ENCODE results near the gene MCOLN2. TPM values are rescaled to one million over a fixed set of nuclear protein-coding genes. Genes with fewer than 3 reads are reported as not detected.

The MCOLN2 gene
- total and polyA plus RNA-seq, 2 of the 8 experiments (the other 6 are each of a cell fraction or from before 2014, with no cell fraction given): 1.7 to 6.1 TPM

- ChIA-PET POLR2A (ENCODE audit: partially characterized antibody) (interaction anchor here (0.6 to 1.5 kb wide), 2 partner anchors 7 to 230 kb away, joined by 3 read pairs; no protein-coding TSS in a partner anchor), CTCF (ENCODE audit: partially characterized antibody) (interaction anchor here (1.0 to 1.6 kb wide), 8 partner anchors 10 to 103 kb away, joined by 3 to 8 read pairs (median 4); no protein-coding TSS in a partner anchor)
- H2BK15ac ChIP-seq (ENCODE audit: low read length): no peak overlapping the region
- no peak overlapping the region for H4K8ac ChIP-seq (ENCODE audit: extremely low read depth, insufficient read depth, low read length)
- peaks cover 4% of the 10 kb centered on the region; the same call in 1 of the 2 replicates for H3K79me1 ChIP-seq (ENCODE audit: low read depth, low read length)
- H3K14ac ChIP-seq (ENCODE audit: insufficient read length): no peak overlapping the region
- no peak overlapping the region for H3K4me2 ChIP-seq (ENCODE audit: insufficient read depth in 1 of 2, low read depth in 2 of 2, low read length in 2 of 2)
- no peak overlapping the region for H2AK5ac ChIP-seq (ENCODE audit: low read depth, low read length)
- DNase-seq (ENCODE audit: low read depth in 1 of 2, low spot score in 2 of 2): no peak
- peaks cover 0 to 7% (median 3%) of the 10 kb centered on the region in 4 experiments; a peak in 3 of 8 replicates for H3K36me3 ChIP-seq (ENCODE audit: control insufficient read depth in 2 of 4, insufficient read depth in 4 of 4, low read length in 3 of 4)
- H3K9me3 ChIP-seq (ENCODE audit: insufficient read depth in 2 of 2, low read depth in 1 of 2, low read length in 1 of 2): peaks cover 0 to 4% of the 10 kb centered on the region in 2 experiments; a peak in 1 of 4 replicates
- TF ChIP-seq CTCF (IDR thresholded peaks at IDR 0.05; ENCODE audit: control extremely low read depth in 1 of 3, insufficient read depth in 1 of 3, low read depth in 1 of 3, low read length in 3 of 3): peak in 1 of 3 experiments; percentile 5; a peak in 1 of 4 replicates
- TF ChIP-seq SIX5 (IDR thresholded peaks at IDR 0.05; ENCODE audit: low read depth, low read length): no peak
- no peak for TF ChIP-seq BRCA1 (IDR thresholded peaks at IDR 0.05; ENCODE audit: low read depth, low read length)
- TF ChIP-seq KDM4A (IDR thresholded peaks at IDR 0.05; ENCODE audit: low read depth, low read length, severe bottlenecking): no peak
- no peak for TF ChIP-seq RBBP5 (IDR thresholded peaks at IDR 0.05; ENCODE audit: borderline replicate concordance, low read depth, low read length)
- TF ChIP-seq RFX5 (IDR thresholded peaks at IDR 0.05; ENCODE audit: borderline replicate concordance, low read depth, low read length): no peak
- no peak overlapping the region for H2BK120ac ChIP-seq (replicated peaks; ENCODE audit: low read depth, low read length)
- H2AFZ ChIP-seq (ENCODE audit: low read length): no peak overlapping the region
- FAIRE-seq: no peak
- no peaks in the 10 kb centered on the region for H3K4me1 ChIP-seq (replicated peaks in 1 of 4; ENCODE audit: control insufficient read depth in 3 of 4, insufficient read depth in 4 of 4, low read length in 3 of 4)
- H3K27ac ChIP-seq (ENCODE audit: low read depth, low read length): no peak overlapping the region
- no peak overlapping the region for H3K18ac ChIP-seq (ENCODE audit: extremely low read depth, low read length)
- H3K9ac ChIP-seq (replicated peaks in 1 of 4; ENCODE audit: extremely low read depth in 1 of 4, low read depth in 3 of 4, low read length in 3 of 4): no peak overlapping the region
- H2BK5ac ChIP-seq (ENCODE audit: low read depth, low read length): no peak overlapping the region
- no peak overlapping the region for H3K23ac ChIP-seq (ENCODE audit: insufficient read length)
- no peak overlapping the region for H4K91ac ChIP-seq (replicated peaks; ENCODE audit: insufficient read length, low read length)
- H3K56ac ChIP-seq (replicated peaks; ENCODE audit: insufficient read length, low read depth, low read length): no peak overlapping the region
- no peaks in the 10 kb centered on the region for H3K23me2 ChIP-seq (ENCODE audit: low read depth, low read length)
- H3K27me3 ChIP-seq (replicated peaks in 1 of 4; ENCODE audit: control insufficient read depth in 3 of 4, extremely low read depth in 1 of 4, insufficient read depth in 3 of 4, low read length in 3 of 4): no peaks in the 10 kb centered on the region
- no peak overlapping the region for H2BK12ac ChIP-seq (ENCODE audit: low read depth, low read length)
- no peak overlapping the region for H2BK20ac ChIP-seq (ENCODE audit: low read length)
- no peak overlapping the region for H3K4ac ChIP-seq (replicated peaks; ENCODE audit: insufficient read length, low read depth, low read length)
- H3K4me3 ChIP-seq (ENCODE audit: extremely low read depth in 1 of 4, insufficient read depth in 2 of 4, low read depth in 3 of 4, low read length in 4 of 4): no peak overlapping the region
- no peak overlapping the region for H4K5ac ChIP-seq (ENCODE audit: insufficient read length, low read depth, low read length)
- 83% methylated on average over 7 of the region's 7 CpGs; no CpG with 5 or more reads in 1 of the 2 experiments for WGBS, 2 experiments (ENCODE audit: extremely low coverage in 1 of 2, insufficient coverage in 1 of 2, insufficient read length in 1 of 2, insufficient replicate concordance in 2 of 2, low coverage in 1 of 2, low lambda C conversion rate in 2 of 2, missing lambda C conversion rate in 1 of 2)
- H3K79me2 ChIP-seq (ENCODE audit: control insufficient read depth in 1 of 2, insufficient read depth in 2 of 2, low read length in 2 of 2): peaks cover 0 to 37% of the 10 kb centered on the region in 2 experiments; a peak in 3 of 4 replicates
- peaks cover 0 to 6% of the 10 kb centered on the region in 2 experiments for H4K20me1 ChIP-seq (replicated peaks in 1 of 2; ENCODE audit: control insufficient read depth in 1 of 2, insufficient read depth in 2 of 2, low read length in 2 of 2)
Measured at GRCh38 chr1:84884671-84885389, 112.1 kb downstream of the MCOLN2 start.

All from H1 (cell line).